K562 (cell line): Measurements from ENCODE around the gene DNAJB1. TPM values are rescaled to one million over a fixed set of nuclear protein-coding genes. Genes with fewer than 3 reads are reported as not detected.

ENCODE experiments used
- ATAC-seq: fragments of 200-7000 bp; cut with Tn5 transposase; 3 replicates; pipeline ENCODE4 v1.9.1; 2020; ENCODE audit warnings: moderate library complexity
- BruUV-seq: library from RNA; stranded (reverse); fragments of 400-500 nt; replicated peaks from 2 replicates; lab custom pipeline; 2021; lab: Mats Ljungman, UMichigan
- CTCF ChIA-PET: fragments of 300-600 bp; formaldehyde crosslinking; extraction: SDS; loops from one replicate; lab custom pipeline; 2021; ENCODE audit warnings: low intra/inter-chr PET ratio; lab: Yijun Ruan, JAX
- POLR2A ChIA-PET: fragments of 300-600, 350-650 bp; sonication (Branson Sonifier 250); formaldehyde crosslinking; extraction: SDS; loops from one replicate; lab custom pipeline; 2021; ENCODE audit warnings: antibody characterized with exemption, inconsistent platforms; lab: Yijun Ruan, JAX
- DNase-seq, 4 experiments: peaks; one replicate each; pipeline versions ENCODE4 v3.0.0 to v3.0.0-alpha.2; 2011 to 2018; ENCODE audit warnings: low spot score in 3 of 4, mixed read lengths in 3 of 4; ENCODE audit errors: extremely low read depth in 1 of 4
- FAIRE-seq: peaks from 2 replicates; lab custom pipeline; 2011; peaks lifted over from hg19 to GRCh38; lab: Jason Lieb, UNC
- H2AFZ ChIP-seq: 2 replicates; pipeline ENCODE4 v1.6.0; 2011; ENCODE audit warnings: low read depth, low read length, control low read depth, inconsistent platforms
- H3K27ac ChIP-seq: fragments of 200-600 bp; 3 replicates; pipeline ENCODE4 v1.8.0; 2011; ENCODE audit warnings: low read depth, mild to moderate bottlenecking, control low read depth, inconsistent platforms, low read length, moderate library complexity, mixed read lengths; ENCODE audit errors: extremely low read depth
- H3K27me3 ChIP-seq, 2 experiments: fragments of 300-600 bp in 1 of 2; 2 replicates in 1 of 2; 3 replicates in 1 of 2; pipeline versions ENCODE4 v1.6.0 to v1.8.0; 2011; ENCODE audit warnings: inconsistent platforms in 2 of 2, low read length in 2 of 2, mild to moderate bottlenecking in 1 of 2, mixed read lengths in 1 of 2, moderate library complexity in 1 of 2; ENCODE audit not compliant: control insufficient read depth in 2 of 2, insufficient read depth in 2 of 2
- H3K36me3 ChIP-seq: fragments of 300-600 bp; 3 replicates; pipeline ENCODE4 v1.8.0; 2011; ENCODE audit warnings: mild to moderate bottlenecking, low read length, inconsistent platforms; ENCODE audit not compliant: control insufficient read depth, insufficient read depth
- H3K4me1 ChIP-seq, 2 experiments: fragments of 200-600 bp in 1 of 2; replicated peaks in 1 of 2; 2 replicates in 1 of 2; 3 replicates in 1 of 2; pipeline versions ENCODE4 v1.5.1 to v1.8.0; 2011; ENCODE audit warnings: inconsistent platforms in 2 of 2, low read length in 2 of 2, mild to moderate bottlenecking in 1 of 2, mixed read lengths in 1 of 2, moderate library complexity in 1 of 2; ENCODE audit not compliant: control insufficient read depth in 2 of 2, insufficient read depth in 2 of 2
- H3K4me2 ChIP-seq: 2 replicates; pipeline ENCODE4 v1.6.1; 2011; ENCODE audit warnings: low read length, control low read depth, inconsistent platforms, mixed read lengths; ENCODE audit not compliant: insufficient read depth
- H3K4me3 ChIP-seq: fragments of 200-600 bp; sonication (generic), shearing (Covaris generic); 2 replicates; pipeline ENCODE4 v1.5.1; 2016; ENCODE audit warnings: control low read depth, inconsistent platforms
- H3K79me2 ChIP-seq: fragments of 200-600 bp; 3 replicates; pipeline ENCODE4 v1.8.0; 2011; ENCODE audit warnings: low read length, inconsistent platforms; ENCODE audit not compliant: control insufficient read depth, insufficient read depth
- H3K9ac ChIP-seq, 2 experiments: 2 replicates each; pipeline versions ENCODE4 v1.6.0 to v1.6.1; 2011; ENCODE audit warnings: low read depth in 2 of 2, low read length in 2 of 2, control low read depth in 1 of 2, inconsistent platforms in 1 of 2, mild to moderate bottlenecking in 1 of 2, mixed read lengths in 1 of 2; ENCODE audit not compliant: insufficient read depth in 1 of 2
- H3K9me1 ChIP-seq: one replicate; pipeline ENCODE4 v1.6.0; 2011; ENCODE audit warnings: inconsistent platforms, mild to moderate bottlenecking, low read length, moderate library complexity; ENCODE audit not compliant: control insufficient read depth, insufficient read depth
- H3K9me3 ChIP-seq: replicated peaks from 2 replicates; pipeline ENCODE4 v1.5.1; 2011; ENCODE audit warnings: low read depth, low read length, inconsistent platforms; ENCODE audit not compliant: control insufficient read depth, insufficient read depth
- H4K20me1 ChIP-seq: replicated peaks from 2 replicates; pipeline ENCODE4 v1.6.1; 2011; ENCODE audit warnings: low read length, inconsistent platforms, mixed read lengths; ENCODE audit not compliant: control insufficient read depth, insufficient read depth
- CBFB ChIP-seq: sonication (generic); formaldehyde crosslinking; IDR thresholded peaks from 2 replicates; pipeline ENCODE4 v1.4.0; 2020; ENCODE audit warnings: mild to moderate bottlenecking, missing genetic modification reagents
- CBX3 ChIP-seq, 2 experiments: IDR thresholded peaks; 1 replicate in 1 of 2; 2 replicates in 1 of 2; pipeline ENCODE4 v1.6.1; 2012; ENCODE audit warnings: inconsistent platforms in 2 of 2, low read length in 2 of 2, borderline replicate concordance in 1 of 2, control low read depth in 1 of 2
- CREM ChIP-seq: IDR thresholded peaks from 2 replicates; pipeline ENCODE4 v1.6.1; 2014; ENCODE audit warnings: antibody characterized with exemption, low read depth
- CTBP1 ChIP-seq: fragments of 450-650 bp; IDR thresholded peaks from 2 replicates; pipeline ENCODE4 v1.6.1; 2016; ENCODE audit warnings: borderline replicate concordance
- E2F6 ChIP-seq, 2 experiments: IDR thresholded peaks; 2 replicates each; pipeline ENCODE4 v1.6.1; 2011; ENCODE audit warnings: borderline replicate concordance in 1 of 2, control low read depth in 1 of 2, low read depth in 1 of 2, low read length in 1 of 2, mild to moderate bottlenecking in 1 of 2, mixed read lengths in 1 of 2, moderate library complexity in 1 of 2; ENCODE audit not compliant: insufficient read depth in 1 of 2, insufficient read length in 1 of 2, poor library complexity in 1 of 2, severe bottlenecking in 1 of 2; ENCODE audit errors: extremely low read depth in 1 of 2
- MNT ChIP-seq, 2 experiments: fragments of 450-650 bp; conservative IDR thresholded peaks; 2 replicates each; pipeline ENCODE4 v1.6.1; 2017; ENCODE audit warnings: mild to moderate bottlenecking in 2 of 2, moderate library complexity in 2 of 2
- MYC ChIP-seq, 2 experiments: fragments of 250-450 bp in 1 of 2; sonication (Bioruptor Pico) in 1 of 2; IDR thresholded peaks; 2 replicates each; pipeline versions ENCODE4 v1.5.1 to v1.6.1; 2012 to 2021; ENCODE audit warnings: low read depth in 2 of 2, borderline replicate concordance in 1 of 2, improper control_type of control experiment in 1 of 2, low read length in 1 of 2, mild to moderate bottlenecking in 1 of 2, moderate library complexity in 1 of 2
- NFXL1 ChIP-seq: fragments of 450-650 bp; formaldehyde crosslinking; IDR thresholded peaks from 2 replicates; pipeline ENCODE4 v1.4.0; 2021; ENCODE audit warnings: mild to moderate bottlenecking
- RUNX1 ChIP-seq: sonication (generic); IDR thresholded peaks from 2 replicates; pipeline ENCODE4 v1.6.1; 2016; ENCODE audit warnings: antibody characterized with exemption, low read depth
- SMC3 ChIP-seq: conservative IDR thresholded peaks from 2 replicates; pipeline ENCODE4 v1.6.1; 2011; ENCODE audit warnings: low read depth, low read length, improper control_type of control experiment; ENCODE audit not compliant: insufficient read depth
- STAG1 ChIP-seq: sonication (generic); formaldehyde crosslinking; IDR thresholded peaks from 2 replicates; pipeline ENCODE4 v1.5.0; 2020; ENCODE audit warnings: missing genetic modification reagents, borderline replicate concordance
- YBX1 ChIP-seq: fragments of 450-650 bp; IDR thresholded peaks from 2 replicates; pipeline ENCODE4 v1.7.1; 2016; ENCODE audit warnings: mild to moderate bottlenecking
- ZBTB33 ChIP-seq: sonication (generic); formaldehyde crosslinking; IDR thresholded peaks from 2 replicates; pipeline ENCODE4 v1.8.1; 2023; ENCODE audit warnings: mild to moderate bottlenecking, missing genetic modification reagents
- ZFX ChIP-seq: sonication (generic); formaldehyde crosslinking; IDR thresholded peaks from 2 replicates; pipeline ENCODE4 v1.8.0; 2022; ENCODE audit warnings: mild to moderate bottlenecking, missing genetic modification reagents, moderate library complexity
- WGBS: fragments of 100-300 bp; shearing (Covaris generic); methylation state at CpG from one replicate; pipeline ENCODE4 v1.1.6; 2016; ENCODE audit warnings: low coverage, mixed read lengths; ENCODE audit not compliant: insufficient coverage; ENCODE audit errors: missing lambda C conversion rate; 5-methylcytosine and 5-hydroxymethylcytosine counted together
- in situ Hi-C: fragments of 300-500 bp; cut with MboI; formaldehyde crosslinking; loops from 4 replicates; pipeline ENCODE4 v1.15.0; 2018; ENCODE audit warnings: inconsistent platforms, mixed read lengths
- intact Hi-C: fragments of 100-400 bp; cut with micrococcal nuclease; formaldehyde crosslinking; loops from 2 replicates; pipeline ENCODE4 v1.14.2; 2022
- polyA plus RNA-seq, 8 experiments: library from polyadenylated mRNA; depleted of rRNA in 4 of 8; stranded (reverse) in 5 of 8; unstranded in 3 of 8; fragments of >200 nt; fragmentation: Nextera tagmentation in 2 of 8; fragmentation: Illumina TruSeq in 1 of 8; extraction: Ambion mirVana in 2 of 8; extraction: Trizol in 1 of 8; gene quantifications; 2 replicates each; pipeline versions ENCODE4 v1.2.1 to v1.2.3, GENCODE V29; 2011 to 2014; ENCODE audit warnings: inconsistent platforms in 1 of 8, missing spikeins in 1 of 8
- total RNA-seq, 7 experiments: library from RNA; depleted of rRNA in 6 of 7; stranded (reverse); fragments of >200 nt in 6 of 7; fragmentation: Illumina TruSeq in 2 of 7; extraction: Trizol in 2 of 7; gene quantifications; 2 replicates each; pipeline versions ENCODE4 v1.2.1 to v1.2.3, GENCODE V29; 2011 to 2021; ENCODE audit warnings: low replicate concordance in 1 of 7

Gene DNAJB1
- total and polyA plus RNA-seq, 9 of the 15 experiments (the other 6 are each of a cell fraction or from before 2014, with no cell fraction given): 13.2 to 113 (median 62.1) TPM

GRCh38 chr19:14479975-14480699 lies 38.1 kb downstream of the DNAJB1 start:
- Histone ChIP-seq H4K20me1 (no peaks in the 10 kb centered on the region), H3K9me1 (no peaks in the 10 kb centered on the region), H3K4me3 (no peak overlapping the region), H3K27me3 (no peaks in the 10 kb centered on the region), H3K4me2 (peak overlapping the region; percentile 11; the same call in 1 of the 2 replicates), H3K9me3 (no peaks in the 10 kb centered on the region), H2AFZ (peak overlapping the region; percentile 47; the same call in 1 of the 2 replicates), H3K4me1 (peaks cover 9 to 50% of the 10 kb centered on the region in 2 experiments), H3K36me3 (peaks cover 19% of the 10 kb centered on the region; the same call in 2 of the 3 replicates), H3K27ac (no peak overlapping the region), H3K9ac (peak overlapping the region in 1 of 2 experiments; percentile 85; a peak in 3 of 4 replicates), H3K79me2 (no peaks in the 10 kb centered on the region)
- FAIRE-seq (no peak), ATAC-seq (peak; percentile 83), DNase-seq (peak; percentile 77 to 86 (median 84))
- intact Hi-C loops (loop anchor here (10.0 kb wide), 2 partner anchors 115 to 285 kb away; no protein-coding TSS in a partner anchor), in situ Hi-C loops (loop anchor here (5.0 to 10.0 kb wide), 2 partner anchors 283 to 605 kb away; partner anchors contain the start of gene NANOS3)
- ChIA-PET POLR2A (interaction anchor here (0.6 to 0.7 kb wide), 3 partner anchors 16 to 74 kb away, joined by 3 to 4 read pairs (median 3); no protein-coding TSS in a partner anchor), CTCF (interaction anchor here (1.2 to 2.3 kb wide), 3 partner anchors 330 to 600 kb away, joined by 3 to 7 read pairs (median 6); partner anchors contain the start of gene ASF1B)
- no TSS peak for BruUV-seq
- WGBS: 34% methylated on average over 36 of the region's 43 CpGs
- TF ChIP-seq SMC3 (peak; percentile 75), NFXL1 (CRISPR knock-in tag) (no peak), E2F6 (IDR thresholded peaks at IDR 0.05; ENCODE audit: borderline replicate concordance in 1 of 2, extremely low read depth in 1 of 2, insufficient read depth in 1 of 2, insufficient read length in 1 of 2, low read depth in 1 of 2, low read length in 1 of 2, poor library complexity in 1 of 2, severe bottlenecking in 1 of 2) (peak in 1 of 2 experiments; percentile 39), MYC (IDR thresholded peaks at IDR 0.05; ENCODE audit: low read depth, low read length) (0 out of 2 replicates have a peak, but pooled peaks have one; percentile 21), MYC (CRISPR knock-in tag; IDR thresholded peaks at IDR 0.05; ENCODE audit: borderline replicate concordance, low read depth) (no peak), STAG1 (CRISPR knock-in tag) (peak; percentile 76; the same call in 1 of the 2 replicates), CBFB (peak; percentile 32; the same call in 1 of the 2 replicates), MNT (conservative IDR thresholded peaks at IDR 0.05) (0 out of 4 replicates have a peak, but pooled peaks of 1 of the 2 experiments have one; percentile 27), ZBTB33 (CRISPR knock-in tag) (peak; percentile 69), CBX3 (IDR thresholded peaks at IDR 0.05; ENCODE audit: borderline replicate concordance in 1 of 2, low read length in 2 of 2) (0 out of 3 replicates have a peak, but pooled peaks of 1 of the 2 experiments have one; percentile 27), CREM (0 out of 2 replicates have a peak, but pooled peaks have one; percentile 43), YBX1 (no peak), ZFX (CRISPR knock-in tag) (0 out of 2 replicates have a peak, but pooled peaks have one; percentile 19), RUNX1 (no peak), CTBP1 (peak; percentile 61; the same call in 1 of the 2 replicates)
